Measurements from ENCODE around the gene VEGFA.

VEGFA gene

DNA sequence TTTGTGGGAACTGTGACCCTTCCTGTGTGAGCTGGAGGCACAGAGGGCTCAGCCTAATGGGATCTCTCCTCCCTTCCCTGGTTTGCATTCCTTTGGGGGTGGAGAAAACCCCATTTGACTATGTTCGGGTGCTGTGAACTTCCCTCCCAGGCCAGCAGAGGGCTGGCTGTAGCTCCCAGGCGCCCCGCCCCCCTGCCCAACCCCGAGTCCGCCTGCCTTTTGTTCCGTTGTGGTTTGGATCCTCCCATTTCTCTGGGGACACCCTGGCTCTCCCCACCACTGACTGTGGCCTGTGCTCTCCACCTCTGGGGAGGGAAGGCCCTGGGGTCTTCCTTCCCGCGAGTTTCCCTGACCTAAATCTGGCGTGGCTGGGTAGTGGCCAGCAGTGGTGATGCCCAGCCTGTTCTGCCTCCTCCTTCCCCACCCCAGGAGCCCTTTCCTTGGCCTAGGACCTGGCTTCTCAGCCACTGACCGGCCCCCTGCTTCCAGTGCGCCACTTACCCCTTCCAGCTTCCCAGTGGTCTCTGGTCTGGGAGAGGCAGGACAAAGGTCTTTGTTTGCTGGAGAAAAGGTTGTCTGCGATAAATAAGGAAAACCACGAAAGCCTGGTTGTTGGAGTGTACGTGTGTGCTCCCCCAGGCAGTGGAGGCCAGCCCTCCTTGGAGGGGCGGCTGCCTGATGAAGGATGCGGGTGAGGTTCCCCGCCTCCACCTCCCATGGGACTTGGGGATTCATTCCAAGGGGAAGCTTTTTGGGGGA lies 4.9 kb downstream of the VEGFA start:
- TF ChIP-seq TAF1 (IDR thresholded peaks at IDR 0.05; ENCODE audit: borderline replicate concordance, insufficient read depth, low read length), result no peak
- TF ChIP-seq POLR2AphosphoS5 (IDR thresholded peaks at IDR 0.05; ENCODE audit: low read depth, low read length), result peak; percentile 53; the same call in 1 of the 2 replicates
- TF ChIP-seq SIN3A (IDR thresholded peaks at IDR 0.05; ENCODE audit: borderline replicate concordance, insufficient read depth, low read length), result peak; percentile 77; the same call in 1 of the 2 replicates
- TF ChIP-seq, protein P1, sequence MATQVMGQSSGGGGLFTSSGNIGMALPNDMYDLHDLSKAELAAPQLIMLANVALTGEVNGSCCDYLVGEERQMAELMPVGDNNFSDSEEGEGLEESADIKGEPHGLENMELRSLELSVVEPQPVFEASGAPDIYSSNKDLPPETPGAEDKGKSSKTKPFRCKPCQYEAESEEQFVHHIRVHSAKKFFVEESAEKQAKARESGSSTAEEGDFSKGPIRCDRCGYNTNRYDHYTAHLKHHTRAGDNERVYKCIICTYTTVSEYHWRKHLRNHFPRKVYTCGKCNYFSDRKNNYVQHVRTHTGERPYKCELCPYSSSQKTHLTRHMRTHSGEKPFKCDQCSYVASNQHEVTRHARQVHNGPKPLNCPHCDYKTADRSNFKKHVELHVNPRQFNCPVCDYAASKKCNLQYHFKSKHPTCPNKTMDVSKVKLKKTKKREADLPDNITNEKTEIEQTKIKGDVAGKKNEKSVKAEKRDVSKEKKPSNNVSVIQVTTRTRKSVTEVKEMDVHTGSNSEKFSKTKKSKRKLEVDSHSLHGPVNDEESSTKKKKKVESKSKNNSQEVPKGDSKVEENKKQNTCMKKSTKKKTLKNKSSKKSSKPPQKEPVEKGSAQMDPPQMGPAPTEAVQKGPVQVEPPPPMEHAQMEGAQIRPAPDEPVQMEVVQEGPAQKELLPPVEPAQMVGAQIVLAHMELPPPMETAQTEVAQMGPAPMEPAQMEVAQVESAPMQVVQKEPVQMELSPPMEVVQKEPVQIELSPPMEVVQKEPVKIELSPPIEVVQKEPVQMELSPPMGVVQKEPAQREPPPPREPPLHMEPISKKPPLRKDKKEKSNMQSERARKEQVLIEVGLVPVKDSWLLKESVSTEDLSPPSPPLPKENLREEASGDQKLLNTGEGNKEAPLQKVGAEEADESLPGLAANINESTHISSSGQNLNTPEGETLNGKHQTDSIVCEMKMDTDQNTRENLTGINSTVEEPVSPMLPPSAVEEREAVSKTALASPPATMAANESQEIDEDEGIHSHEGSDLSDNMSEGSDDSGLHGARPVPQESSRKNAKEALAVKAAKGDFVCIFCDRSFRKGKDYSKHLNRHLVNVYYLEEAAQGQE (IDR thresholded peaks at IDR 0.05; ENCODE audit: insufficient read depth in 1 of 2, low read depth in 2 of 2, low read length in 2 of 2), result no peak

DNA sequence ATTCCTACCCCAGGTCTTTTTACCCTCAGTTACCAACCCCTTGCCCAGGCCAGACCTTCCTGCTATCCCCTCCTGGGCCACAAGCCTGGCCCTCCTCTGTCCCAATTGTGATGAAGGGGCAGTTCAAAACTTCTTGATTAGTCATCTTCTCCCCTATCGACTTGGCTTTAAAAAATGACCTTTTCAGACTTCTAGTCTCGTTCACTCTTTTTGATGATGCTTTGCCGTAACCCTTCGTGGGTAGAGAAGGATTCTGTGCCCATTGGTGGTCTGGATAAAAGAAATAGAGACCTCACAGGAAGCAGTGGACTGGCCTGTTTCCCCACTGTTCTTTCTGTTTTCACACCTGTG lies 5.5 kb downstream of the VEGFA start:
- TF ChIP-seq TAF1 (IDR thresholded peaks at IDR 0.05; ENCODE audit: borderline replicate concordance, insufficient read depth, low read length) (no peak), FOXP2 (optimal IDR thresholded peaks at IDR 0.05; ENCODE audit: borderline replicate concordance, extremely low read depth, extremely low read length, insufficient read depth) (no peak), POLR2AphosphoS5 (IDR thresholded peaks at IDR 0.05; ENCODE audit: low read depth, low read length) (no peak), SIN3A (IDR thresholded peaks at IDR 0.05; ENCODE audit: borderline replicate concordance, insufficient read depth, low read length) (no peak)
- TF ChIP-seq, protein P1 (IDR thresholded peaks at IDR 0.05; ENCODE audit: insufficient read depth in 1 of 2, low read depth in 2 of 2, low read length in 2 of 2), result no peak

DNA sequence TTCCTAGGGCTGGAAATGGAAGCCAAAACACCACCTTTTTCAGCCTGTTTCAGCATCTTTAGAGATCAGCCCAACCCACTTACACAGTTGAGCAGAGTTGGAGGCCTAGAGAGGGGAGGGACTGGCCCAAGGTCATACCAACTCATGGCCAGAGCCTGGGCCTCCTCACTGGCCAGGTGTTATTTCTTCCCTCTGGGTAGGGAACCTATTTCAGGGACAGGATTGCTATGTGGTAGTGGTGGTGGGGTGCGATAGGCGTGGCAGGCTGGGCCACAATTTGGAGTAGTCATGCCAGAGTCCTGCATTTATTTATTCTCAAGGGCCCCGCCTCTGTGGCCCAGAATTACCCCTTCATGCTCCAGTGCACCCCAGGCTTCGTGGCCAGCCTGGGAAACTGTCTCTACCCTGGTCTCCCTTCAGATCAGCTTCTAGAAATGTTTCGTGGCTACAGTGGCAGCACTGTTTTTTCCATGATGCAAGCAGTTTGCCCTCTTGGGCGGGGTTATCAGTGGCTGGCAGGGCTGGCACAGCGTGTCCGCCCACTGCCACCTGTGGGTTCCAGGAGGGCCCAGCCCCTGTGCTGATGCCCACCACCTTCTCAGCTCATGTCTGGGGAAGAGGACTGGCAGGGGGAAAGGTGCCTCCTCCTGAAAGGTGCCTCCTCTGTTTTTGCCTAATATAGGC lies 6.2 kb downstream of the VEGFA start:
- TF ChIP-seq TAF1 (IDR thresholded peaks at IDR 0.05; ENCODE audit: borderline replicate concordance, insufficient read depth, low read length), result no peak
- TF ChIP-seq POLR2AphosphoS5 (IDR thresholded peaks at IDR 0.05; ENCODE audit: low read depth, low read length), result no peak
- TF ChIP-seq, protein P1 (IDR thresholded peaks at IDR 0.05; ENCODE audit: insufficient read depth in 1 of 2, low read depth in 2 of 2, low read length in 2 of 2), result no peak
- TF ChIP-seq SIN3A (IDR thresholded peaks at IDR 0.05; ENCODE audit: borderline replicate concordance, insufficient read depth, low read length), result no peak
- no peak for TF ChIP-seq FOXP2 (optimal IDR thresholded peaks at IDR 0.05; ENCODE audit: borderline replicate concordance, extremely low read depth, extremely low read length, insufficient read depth)

DNA sequence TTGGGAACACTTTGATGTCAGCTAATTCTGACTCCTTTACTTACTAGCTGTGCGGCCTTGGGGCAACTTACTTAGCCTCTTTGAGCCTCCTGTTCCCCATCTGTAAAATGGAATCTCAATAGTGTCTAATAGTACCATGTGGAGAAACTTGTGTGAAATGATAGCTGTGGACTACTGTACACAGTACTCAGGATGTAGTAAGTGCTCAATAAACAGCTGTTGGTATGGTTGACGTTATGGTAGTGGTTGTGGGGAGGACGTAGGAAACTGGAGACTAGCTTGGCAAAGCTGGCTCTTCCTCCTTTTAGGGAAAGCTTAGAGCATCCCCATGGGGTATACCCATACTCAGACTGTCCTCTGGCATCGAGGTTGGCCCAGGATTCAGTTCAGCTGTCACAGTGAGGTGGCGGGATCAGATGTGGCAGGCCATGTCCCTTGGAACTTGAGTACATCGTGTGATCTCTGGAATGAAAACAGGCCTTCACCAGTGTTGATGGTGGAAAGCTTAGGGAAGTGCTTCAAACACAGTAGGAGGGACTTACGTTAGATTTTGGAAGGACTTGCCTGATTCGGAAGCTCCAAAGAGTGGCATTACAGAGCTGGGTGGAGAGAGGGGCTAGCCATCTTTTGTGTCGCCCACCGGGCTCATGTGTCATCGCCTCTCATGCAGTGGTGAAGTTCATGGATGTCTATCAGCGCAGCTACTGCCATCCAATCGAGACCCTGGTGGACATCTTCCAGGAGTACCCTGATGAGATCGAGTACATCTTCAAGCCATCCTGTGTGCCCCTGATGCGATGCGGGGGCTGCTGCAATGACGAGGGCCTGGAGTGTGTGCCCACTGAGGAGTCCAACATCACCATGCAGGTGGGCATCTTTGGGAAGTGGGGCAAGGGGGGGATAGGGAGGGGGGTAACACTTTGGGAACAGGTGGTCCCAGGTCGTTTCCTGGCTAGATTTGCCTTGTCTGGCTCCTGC lies 7.1 kb downstream of the VEGFA start:
- TF ChIP-seq TAF1 (IDR thresholded peaks at IDR 0.05; ENCODE audit: borderline replicate concordance, insufficient read depth, low read length), result no peak

DNA sequence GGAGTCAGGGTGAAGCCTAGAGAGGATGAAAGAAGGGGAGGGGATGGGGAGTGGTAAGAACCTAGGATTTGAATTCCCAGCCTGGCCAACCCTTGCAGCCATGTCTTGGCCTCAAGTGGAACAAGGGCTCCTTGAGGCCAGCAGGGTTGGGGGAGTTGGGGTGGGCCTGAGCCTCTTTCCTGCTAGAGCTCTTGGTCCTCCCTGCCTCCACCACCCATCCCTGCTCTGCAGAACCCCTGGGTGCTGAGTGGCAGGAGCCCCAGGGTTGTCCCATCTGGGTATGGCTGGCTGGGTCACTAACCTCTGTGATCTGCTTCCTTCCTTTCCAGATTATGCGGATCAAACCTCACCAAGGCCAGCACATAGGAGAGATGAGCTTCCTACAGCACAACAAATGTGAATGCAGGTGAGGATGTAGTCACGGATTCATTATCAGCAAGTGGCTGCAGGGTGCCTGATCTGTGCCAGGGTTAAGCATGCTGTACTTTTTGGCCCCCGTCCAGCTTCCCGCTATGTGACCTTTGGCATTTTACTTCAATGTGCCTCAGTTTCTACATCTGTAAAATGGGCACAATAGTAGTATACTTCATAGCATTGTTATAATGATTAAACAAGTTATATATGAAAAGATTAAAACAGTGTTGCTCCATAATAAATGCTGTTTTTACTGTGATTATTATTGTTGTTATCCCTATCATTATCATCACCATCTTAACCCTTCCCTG lies 8.3 kb downstream of the VEGFA start:
- TF ChIP-seq FOXP2 (optimal IDR thresholded peaks at IDR 0.05; ENCODE audit: borderline replicate concordance, extremely low read depth, extremely low read length, insufficient read depth) (no peak), SIN3A (IDR thresholded peaks at IDR 0.05; ENCODE audit: borderline replicate concordance, insufficient read depth, low read length) (no peak), TAF1 (IDR thresholded peaks at IDR 0.05; ENCODE audit: borderline replicate concordance, insufficient read depth, low read length) (no peak), POLR2AphosphoS5 (IDR thresholded peaks at IDR 0.05; ENCODE audit: low read depth, low read length) (no peak; the same call in 1 of the 2 replicates)
- TF ChIP-seq, protein P1 (IDR thresholded peaks at IDR 0.05; ENCODE audit: insufficient read depth in 1 of 2, low read depth in 2 of 2, low read length in 2 of 2), result no peak

Data from PFSK-1 (cell line).